T-helper 22 cell (primary cell): ENCODE data around the gene MDM1.

Source experiments
- DNase-seq: peaks from one replicate; pipeline ENCODE4 v3.0.0-alpha.2; 2020; ENCODE audit warnings: low read depth

MDM1 gene

DNA sequence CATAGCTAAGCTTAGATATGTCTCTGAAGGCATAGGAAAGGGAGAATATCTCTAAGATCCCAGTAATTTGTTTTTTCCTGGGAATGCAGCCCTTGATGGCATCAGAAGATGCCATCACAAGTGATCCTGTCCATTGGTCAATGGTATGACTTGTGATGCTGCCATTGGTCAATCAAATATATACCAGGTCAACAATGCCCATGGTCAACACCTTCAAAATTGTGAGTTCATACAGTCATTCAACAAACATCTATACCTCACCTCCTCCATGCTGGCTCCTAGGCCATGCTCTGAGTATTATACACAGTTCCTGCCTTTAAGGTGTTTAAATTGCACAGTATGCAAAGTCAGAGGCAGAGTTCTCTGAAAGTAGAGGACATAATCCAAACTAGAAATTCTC lies 59.4 kb downstream of the MDM1 start:
- DNase-seq, result no peak

DNA sequence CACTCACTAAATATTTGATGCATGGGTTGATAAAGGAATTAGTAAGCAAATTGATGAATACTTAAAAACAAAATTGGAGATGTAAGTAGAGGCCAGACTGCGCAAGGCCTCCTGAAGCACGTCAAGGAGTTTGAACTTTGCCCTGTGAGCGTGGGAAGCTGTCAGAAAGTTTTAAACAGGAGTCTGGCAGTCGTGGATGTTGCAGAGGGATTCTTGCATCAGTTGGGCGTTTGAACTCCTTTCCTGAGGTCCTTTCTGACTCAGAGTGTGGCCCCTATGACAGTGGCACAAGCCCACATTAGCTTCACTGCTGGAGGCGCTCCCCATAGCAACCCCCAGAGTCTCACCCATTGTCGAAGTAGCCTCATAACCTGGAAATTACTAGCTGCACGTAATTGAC lies 60.8 kb downstream of the MDM1 start:
- DNase-seq, result no peak

DNA sequence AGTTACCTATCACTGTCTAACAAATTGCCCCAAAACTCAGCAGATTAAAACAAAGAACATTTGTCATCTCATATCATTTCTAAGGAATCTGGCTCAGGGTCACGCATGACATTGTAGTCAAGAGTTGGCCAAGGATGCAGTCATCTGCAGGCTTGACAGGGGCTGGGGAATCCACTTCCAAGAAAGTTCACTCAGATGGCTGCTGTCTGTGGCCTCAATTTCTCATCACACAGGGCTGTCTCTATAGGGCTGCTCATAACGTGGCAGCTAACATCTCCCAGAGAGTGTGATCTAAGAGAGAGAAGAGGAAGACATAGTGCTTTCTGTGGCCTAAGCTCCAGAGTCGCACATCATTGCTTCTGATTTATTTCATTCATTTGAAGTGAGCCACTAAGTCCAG lies 61.8 kb downstream of the MDM1 start:
- no peak for DNase-seq

DNA sequence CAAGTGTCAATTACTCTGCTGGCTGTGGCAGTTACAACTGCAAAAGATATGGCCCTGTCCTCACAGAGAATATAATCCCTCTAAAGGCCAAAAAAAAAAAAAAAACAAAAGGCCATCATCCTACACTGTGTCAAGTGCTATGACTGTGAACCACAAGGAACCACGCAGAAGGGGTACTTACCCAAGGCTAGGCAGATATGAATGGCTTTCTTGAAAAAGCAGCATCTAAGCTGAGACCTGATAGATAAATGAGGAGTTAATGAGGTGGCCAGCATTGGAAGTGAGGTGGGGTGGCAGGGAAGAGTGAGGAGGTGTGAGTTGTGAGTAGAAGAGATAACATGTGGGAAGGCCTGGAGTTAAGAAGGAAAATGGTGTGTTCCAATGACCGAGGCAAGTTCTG lies 62.4 kb downstream of the MDM1 start:
- no peak for DNase-seq

DNA sequence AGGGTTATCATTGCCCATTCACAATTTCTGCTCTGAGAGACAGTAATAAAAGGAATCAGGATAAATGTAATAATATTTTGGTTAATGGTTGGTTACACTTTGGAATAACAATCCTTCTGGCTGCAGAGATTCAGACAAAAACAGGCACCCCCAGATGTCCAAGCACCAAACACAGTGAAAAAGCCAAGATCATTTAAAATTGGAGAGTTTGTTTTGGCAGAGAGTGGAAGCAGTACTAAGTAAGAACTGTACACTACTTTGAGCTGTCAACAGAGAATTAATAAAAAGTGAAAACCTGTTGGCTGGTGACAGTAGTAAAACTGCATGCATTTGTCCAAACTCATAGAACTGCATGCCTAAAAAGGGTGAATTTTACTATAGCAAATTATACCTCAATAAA lies 63.2 kb downstream of the MDM1 start:
- no peak for DNase-seq

DNA sequence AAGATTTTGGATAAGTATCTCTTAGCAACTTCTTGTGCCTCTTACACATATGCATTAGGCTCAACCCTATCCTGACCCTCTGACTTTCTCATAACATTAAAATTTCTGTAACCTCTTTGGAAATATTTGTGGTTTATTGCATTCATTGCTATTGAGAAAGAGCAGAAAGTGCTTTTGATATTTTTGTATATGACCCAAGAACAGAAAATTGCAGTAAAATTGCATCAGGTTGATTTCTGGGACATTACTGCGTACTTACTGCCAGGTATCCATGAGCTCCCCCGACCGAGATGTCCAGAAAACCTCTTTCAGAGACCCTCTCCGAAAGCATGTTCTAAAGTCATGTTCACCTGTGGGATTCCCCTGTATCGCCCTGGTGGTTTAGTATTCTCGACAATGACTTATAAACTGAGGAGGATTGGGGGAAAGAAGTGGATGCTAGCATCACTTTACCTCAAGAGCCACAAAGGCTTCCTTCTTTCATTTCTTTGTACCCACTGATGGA lies 64.2 kb downstream of the MDM1 start:
- DNase-seq, result no peak

DNA sequence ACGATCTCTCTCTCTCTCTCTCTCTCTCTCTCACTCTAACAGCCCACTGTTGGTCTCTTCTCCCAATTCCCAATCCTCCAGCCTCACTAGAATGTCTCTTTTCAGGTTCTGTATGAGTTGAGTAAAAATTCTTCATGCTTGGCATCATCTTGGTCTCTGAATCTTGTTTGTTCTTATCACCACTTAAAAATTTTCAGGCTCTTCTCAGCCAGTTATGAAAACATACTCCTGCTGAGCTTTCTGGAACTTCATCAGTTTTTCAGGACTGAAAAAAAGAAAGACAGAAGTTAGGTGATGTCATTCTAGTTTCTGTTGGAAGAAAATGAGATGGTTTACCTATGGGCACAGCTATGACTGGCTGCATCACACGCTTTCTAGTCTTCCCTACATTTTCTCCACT lies 67.3 kb downstream of the MDM1 start:
- DNase-seq, result no peak

DNA sequence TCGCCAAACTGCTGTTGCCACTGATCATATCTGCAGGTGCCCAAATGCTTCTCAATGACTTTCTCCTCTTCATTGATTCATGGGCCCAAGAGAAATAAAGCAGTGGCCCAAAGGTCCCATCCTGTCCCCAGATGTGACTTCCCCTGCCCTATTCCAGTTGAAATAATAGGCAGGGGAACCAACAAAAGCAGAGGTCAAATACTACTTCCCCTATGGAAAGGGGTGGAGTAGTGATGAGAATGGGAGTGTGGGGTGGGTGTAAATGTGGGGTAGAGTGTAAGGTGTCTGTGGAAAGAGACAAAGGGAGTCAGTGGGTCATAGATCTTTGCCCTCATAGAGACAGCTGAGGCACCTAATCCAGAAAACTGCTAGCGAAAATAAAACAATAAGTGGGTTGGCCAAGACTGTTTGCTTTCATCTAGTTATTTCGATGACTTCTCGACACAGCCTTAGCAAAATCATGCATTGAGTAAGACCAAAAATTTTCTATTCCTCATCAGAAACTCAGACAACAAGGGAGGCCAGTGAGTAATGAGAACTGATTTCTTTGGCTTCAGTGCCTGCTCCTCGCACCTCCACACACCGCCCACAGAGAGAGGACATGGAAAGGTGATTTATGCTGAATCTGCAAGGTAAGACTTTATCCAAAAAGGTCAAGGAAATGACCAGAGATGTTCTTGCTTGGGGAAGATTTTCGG lies 67.9 kb downstream of the MDM1 start:
- no peak for DNase-seq

DNA sequence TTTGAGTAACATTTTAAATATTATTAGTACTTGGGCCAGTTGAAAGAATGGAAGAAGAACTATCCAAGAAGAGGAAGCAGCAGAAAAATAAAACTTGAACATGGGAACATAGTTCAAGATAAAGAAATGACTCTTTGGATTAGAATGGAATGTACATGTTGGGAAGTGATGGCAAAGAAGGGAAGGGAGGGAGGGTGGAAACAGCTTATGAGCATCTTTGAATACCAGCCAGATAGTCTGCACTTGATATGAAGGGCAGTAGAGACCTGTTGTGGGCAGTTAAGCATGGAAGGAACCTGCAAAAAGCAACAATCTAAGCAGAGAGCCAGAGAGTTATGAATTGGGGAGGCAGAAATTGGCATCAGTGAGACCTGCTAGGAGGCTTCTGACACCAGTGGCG lies 68.8 kb downstream of the MDM1 start:
- DNase-seq, result no peak

DNA sequence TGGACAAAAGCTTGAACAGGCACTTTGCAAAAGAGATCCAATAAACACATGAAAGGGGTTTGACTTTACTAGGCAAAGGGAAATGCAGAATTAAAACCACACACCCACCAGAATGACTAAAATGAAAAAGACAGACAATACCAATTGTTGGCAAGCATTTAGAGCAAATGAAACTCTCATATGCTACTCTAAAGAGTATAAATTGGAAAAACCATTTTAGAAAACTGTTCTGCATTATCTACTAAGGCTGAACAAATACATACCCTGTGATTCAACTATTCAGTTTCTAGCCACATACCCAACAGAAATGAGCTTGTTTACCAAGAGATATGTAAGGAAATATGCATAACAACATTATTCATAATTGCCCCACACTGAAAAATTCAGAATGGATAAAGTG lies 70.3 kb downstream of the MDM1 start:
- DNase-seq, result no peak

DNA sequence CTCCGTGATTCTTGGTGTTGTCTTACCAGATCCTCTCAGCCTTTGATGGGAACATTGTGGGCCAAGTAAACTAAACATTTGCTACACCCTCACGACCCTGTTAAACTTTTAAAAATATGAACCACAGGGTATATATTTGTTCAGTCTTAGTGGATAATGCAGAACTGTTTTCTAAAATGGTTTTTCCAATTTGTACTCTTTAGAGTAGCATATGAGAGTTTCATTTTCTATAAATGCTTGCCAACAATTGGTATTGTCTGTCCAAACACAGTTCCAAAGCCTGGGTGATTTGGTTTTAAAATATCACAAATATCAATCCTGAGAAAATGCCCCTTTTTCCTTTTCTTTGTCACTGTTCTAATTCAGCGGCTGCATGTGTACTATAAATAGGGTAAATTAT lies 72.0 kb downstream of the MDM1 start:
- DNase-seq, result no peak

DNA sequence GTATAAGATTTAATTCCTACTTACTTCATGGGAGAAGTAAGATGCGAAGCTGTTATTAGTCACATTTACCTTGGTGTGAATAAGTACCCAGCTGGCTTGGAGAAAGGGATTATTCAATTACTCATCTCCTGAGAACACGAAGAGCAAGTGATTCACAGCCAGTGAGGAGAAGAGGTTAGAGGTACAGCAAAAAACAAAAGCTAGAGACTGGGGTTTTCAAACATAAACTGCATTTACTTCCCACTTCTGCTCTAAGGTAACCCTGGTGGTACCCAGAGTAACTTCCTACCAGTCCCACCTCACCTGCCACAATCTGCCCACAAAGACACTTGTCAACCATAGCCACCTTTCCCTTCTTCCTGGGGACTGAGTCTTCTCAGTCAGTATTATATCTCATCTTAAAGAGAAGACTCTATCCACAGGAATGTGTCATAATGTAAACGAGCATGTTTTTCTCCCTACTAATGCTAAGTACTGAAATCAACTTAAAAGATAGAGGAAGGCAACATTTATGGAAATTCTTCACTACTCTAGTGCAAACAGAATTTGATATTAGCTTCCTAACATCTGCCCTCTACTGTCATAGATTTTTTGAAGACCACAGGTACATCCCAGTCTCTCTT lies 72.7 kb downstream of the MDM1 start:
- DNase-seq, result no peak

DNA sequence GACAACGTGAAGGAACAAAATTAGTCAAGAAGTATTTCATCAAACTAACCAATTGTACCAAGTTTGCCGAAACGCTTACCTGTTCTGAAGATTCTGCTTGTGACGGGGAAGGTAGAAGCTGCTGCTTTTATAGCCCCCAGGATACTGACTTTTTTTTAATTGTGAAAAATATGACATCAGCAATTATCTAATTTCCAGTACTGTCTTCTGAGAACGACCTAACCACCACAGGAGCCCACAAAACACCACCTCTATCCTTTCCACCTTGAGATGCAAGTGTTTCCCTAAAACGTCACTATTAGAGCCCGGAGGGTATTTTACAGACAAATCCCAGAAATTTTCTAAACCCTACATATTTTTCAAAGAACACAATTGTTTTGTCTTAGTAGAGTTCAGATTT lies 78.7 kb downstream of the MDM1 start, which contains the start of gene IL22:
Gene IL22 (minus strand): TSS at position 101 of the 400 bp plus-strand sequence. CDS start 156 bp downstream, outside the sequence.
- no peak for DNase-seq

DNA sequence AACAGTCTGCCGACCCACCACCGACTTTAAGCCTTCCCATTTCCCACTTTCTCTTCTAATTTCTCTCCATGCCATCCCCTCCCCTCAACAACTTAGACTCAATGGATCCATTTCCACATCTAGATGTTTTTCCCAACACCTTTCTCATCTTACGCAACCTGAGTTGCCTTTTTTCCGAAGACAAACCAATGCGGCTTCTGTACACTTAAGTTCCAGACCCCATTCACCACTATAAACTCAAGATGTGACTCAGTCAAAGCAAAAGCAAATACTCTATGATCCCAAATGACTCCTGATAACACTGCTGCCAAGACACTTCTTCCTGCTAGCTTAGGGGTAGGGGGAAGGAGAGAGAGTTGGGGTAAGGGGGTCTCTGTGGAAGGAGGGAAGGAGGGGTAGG lies 80.1 kb downstream of the MDM1 start:
- DNase-seq, result no peak

DNA sequence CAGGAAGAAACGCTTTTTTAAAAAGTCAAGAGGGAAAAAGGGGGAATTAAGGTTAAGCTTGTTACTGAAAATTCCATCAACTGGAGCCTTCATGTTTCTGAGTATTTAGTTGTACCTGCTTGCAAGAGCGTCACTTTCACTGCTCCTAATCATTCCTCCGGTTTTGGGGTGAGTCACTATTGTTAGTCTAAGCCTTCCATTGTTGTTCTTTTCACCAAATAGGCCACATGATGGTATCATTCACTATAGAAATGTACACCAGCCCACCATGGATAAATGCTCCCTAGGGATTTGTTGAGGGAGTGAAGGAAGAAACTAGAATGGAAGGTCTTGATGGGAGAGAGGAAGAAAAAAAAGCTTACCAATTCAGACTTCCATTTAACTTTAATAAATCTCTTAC lies 81.7 kb downstream of the MDM1 start:
- DNase-seq, result no peak

DNA sequence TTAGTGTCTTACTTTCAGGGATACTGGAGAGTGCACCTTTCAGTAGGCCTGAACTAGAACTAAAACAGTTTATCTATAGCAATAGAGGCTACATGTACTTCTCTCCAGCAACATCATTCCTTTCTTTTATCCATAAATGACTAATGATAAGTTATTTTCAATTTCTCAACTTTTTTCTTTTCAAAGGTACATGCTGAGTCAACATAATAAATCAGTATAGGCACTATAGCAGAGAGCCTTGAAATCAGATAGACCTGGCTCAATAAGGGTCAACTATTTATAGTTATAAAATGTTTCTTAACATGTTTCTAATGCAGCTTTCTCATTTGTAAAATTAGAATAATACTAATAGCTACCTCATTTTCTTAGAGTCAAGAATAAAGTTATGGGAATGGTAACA lies 84.4 kb downstream of the MDM1 start:
- no peak for DNase-seq

DNA sequence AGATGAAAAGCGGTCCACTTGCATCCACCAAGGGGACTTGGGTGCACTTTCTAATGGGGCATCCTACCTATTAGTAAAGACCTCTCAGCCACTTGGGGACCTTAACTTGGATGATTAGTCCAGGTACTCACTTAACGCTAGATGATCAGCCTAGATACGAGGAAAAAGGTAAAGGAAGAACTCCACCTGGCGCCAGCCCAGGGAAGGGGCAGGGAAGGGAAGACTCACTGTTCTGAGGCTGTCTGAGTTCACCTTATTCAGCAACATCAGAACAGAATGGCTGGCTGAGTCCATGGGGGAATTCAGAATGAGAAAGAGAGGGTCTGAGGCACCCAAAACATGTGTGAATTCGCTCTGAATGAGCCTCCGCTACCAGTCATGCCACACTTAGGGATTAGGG lies 85.8 kb downstream of the MDM1 start:
- no peak for DNase-seq

DNA sequence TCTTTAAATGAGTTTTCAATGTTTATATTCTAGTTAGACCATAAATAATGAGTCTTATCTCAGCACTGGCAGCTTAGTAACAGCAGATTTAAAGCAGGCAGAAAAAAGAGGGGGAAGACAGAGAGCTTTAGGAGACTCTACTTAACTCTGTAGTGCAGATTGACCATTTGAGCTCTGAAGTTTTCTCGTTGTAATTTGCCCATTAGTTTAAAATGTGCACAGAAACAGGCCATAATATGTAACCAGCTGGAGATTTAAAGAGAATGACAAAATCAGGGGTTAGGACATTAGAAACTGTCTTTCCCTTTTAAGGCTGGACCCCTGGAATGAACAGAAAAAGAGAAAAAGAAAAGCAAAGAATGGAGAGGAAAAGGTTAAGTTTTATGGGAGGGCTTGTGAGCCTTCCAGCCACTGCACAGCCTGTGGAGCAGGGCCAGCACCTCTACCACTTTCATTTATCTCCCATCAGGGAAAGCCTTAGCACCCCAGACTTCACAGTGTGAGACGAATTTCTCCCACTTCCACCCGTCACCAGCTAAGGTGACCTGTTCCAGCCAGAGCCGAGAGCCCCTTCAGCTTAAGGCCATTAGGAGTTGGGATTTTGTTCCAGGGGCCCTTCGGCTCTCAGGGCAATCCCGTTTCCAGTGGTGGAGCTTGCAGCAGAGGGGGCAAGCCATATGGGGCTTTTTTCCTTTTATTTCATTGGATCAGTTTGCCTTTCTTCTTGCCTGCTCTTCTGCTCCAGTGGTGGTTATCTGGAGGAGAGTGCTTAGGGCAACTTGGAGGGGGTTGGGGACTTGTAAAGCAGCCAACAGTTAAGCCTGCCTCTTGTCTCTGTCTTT lies 86.8 kb downstream of the MDM1 start:
- no peak for DNase-seq
